Measurements from ENCODE around the gene STK38. TPM values are rescaled to one million over a fixed set of nuclear protein-coding genes. Genes with fewer than 3 reads are reported as not detected.

The STK38 gene
- polyA plus RNA-seq, 12 donors, result 22.0 to 44.5 (median 33.0) TPM; not detected in 1

GRCh38 chr6:36570264-36570663, 23.0 kb upstream of the STK38 start:
- no peak for DNase-seq

- DNase-seq, result no peak
Measured at GRCh38 chr6:36566418-36566905, 19.2 kb upstream of the STK38 start.

DNA sequence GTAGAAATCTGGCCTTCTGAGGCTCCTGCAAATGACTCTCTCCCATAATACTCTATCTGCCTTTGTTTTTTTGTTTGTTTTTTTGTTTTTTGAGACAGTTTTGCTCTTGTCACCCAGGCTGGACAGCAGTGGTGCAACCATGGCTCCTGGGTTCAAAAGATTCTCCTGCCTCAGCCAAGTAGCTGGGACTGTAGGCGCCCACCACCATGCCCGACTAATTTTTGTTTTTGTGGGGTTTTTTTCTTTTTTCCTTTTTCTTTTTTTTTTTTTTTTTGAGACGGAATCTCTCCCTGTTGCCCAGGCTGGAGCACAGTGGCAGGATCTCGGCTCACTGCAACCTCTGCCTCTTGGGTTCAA, 16.6 kb upstream of the STK38 start:
- DNase-seq, result no peak

GRCh38 chr6:36563237-36563927, 16.1 kb upstream of the STK38 start:
- DNase-seq, result no peak

DNA sequence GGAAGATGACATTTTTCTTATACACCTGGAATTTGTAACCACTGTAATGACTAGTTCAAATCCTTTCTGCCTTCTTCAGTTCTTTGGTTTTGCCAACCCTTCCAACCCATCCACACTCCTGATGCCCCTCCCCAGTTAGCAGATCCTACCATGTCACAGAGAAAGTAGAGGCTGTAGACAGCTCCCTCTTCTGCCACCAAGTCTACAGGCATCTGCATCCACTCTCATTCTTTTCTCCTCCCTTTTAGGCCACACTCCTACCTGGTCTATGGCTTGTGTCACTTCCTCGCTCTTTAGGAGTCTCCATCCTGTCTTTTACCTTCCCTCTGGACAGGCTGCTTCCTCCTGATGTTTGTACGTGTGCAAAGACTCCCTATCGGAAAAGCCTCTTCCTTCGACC, 13.5 kb upstream of the STK38 start:
- DNase-seq, result no peak

DNA sequence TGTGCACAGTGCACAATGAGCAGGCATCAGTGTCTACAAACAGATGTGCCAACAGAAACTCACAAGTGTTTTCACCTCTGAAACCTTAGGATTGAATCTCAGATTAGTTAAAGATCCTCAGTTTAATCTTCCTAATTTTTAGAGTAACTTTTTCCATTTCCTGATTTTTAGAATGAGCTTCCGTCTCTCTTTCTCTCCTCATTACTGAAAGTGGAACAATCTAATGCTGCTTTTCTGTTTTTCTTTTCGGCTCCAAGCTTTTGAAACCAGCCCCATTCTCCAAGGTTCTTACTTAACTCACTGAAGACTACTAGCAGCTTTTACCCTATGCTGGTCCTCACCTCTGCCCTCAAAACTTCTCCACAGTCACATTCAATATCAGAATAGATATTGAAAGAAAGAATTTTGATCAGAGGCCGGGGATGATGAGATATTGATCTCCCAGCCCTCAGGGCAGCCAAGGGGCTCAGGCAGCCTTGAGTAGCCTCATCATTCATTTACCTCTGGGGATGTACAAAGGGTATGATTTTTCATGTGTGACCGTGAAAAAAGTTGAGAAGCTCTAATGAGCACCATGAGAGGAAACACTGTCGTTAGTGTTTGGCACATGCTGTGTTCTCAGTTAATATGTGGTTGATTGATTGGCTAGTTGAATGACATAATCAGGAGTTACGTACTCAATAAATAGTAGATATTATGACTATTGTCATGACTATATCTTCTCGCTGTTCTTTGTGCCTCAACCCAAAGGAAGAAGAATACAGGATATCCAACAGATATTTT, 11.9 kb upstream of the STK38 start:
- DNase-seq, result no peak

- no peak for DNase-seq
Measured at GRCh38 chr6:36556281-36556680, 9.0 kb upstream of the STK38 start.

DNA sequence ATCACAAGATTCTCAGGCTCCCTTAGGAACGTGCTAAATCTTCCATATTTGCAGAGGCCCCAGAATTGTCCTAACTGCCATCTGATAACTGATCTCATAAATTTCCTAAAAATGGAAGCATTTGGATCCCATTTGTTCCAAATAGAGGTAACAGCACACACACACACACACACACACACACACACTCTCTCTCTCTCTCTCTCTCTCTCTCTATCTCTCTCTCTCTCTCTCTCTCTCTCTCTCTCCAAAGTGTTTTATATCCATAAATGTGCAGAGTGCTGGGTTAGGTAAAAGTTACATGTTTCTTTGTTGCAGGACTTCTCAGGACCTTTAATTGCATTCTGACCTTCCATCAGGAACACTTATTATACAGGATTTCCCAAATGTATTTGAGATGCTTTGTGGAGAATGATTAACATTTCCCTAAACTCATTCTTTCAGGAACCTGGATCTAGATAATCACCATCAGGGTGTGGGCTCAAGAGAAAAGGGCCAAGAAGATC, 8.5 kb upstream of the STK38 start:
- DNase-seq, result no peak

- DNase-seq, result no peak
Measured at GRCh38 chr6:36550473-36551000, 3.3 kb upstream of the STK38 start.

DNA sequence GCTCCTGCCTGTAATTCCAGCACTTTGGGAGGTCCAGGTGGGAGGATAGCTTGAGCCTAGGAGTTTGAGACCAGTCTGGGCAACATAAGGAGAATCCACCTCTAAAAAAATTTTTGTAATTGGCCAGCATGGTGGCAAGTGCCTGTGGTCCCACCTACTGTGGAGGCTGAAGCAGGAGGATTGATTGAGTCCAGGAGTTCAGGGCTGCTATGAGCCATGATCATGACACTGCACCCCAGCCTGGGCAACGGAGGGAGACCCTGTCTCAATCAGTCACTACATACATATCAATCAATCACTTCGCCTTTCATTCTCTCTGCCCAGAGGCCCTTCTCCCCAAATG, 1.1 kb upstream of the STK38 start:
- no peak for DNase-seq

GRCh38 chr6:36547646-36548400, 544 bp upstream of the STK38 start:
- DNase-seq, result no peak

- peak; percentile 66 for DNase-seq
Measured at GRCh38 chr6:36546308-36546919, 865 bp downstream of the STK38 start.

DNA sequence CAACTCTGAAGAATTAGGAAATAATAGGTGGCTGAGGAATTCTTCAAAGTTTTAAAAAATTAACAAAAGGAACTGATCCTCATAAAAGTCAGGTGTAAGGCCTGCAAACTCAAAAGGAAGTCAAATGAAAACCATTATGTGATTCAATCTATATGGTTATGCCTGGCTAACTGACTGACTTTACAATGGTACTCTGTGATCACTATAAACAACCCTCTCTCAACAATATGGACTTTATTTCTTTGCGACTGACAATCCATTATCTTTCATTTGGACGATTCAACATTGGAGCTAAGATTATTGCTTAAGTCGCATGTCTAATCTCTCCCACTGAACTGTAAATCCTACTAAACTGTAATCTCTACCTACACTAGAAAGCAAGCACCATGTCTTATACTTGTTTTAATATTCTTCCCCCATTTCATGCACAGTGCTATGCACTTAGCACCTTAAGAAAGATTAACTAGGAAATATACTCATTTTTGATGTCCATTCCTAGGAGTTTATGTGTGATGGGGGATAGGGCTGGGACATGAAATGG, 1.4 kb downstream of the STK38 start:
- DNase-seq, result no peak

- DNase-seq, result no peak
Measured at GRCh38 chr6:36544228-36544627, 3.1 kb downstream of the STK38 start.

- no peak for DNase-seq
Measured at GRCh38 chr6:36542041-36542440, 5.2 kb downstream of the STK38 start.

- DNase-seq, result no peak
Measured at GRCh38 chr6:36539814-36540568, 7.3 kb downstream of the STK38 start.

GRCh38 chr6:36536873-36537547, 10.3 kb downstream of the STK38 start:
- no peak for DNase-seq

DNA sequence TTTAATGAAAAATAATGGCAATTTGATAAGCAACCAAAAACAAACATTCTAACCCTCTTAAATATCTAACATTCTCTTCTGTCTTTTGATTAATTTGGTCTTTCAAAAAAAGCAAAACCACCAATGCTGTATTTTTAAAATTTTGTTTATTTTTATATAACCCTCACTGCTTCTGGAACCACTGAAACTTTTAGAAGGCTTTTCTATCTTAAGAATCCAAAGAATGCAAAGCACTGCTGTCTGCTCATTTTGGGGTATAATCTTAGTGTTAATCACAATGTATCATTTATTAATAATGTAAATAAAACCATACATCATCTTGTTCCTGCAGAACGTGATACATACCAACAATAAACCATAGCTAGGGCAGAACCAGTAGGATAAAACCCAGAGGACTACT, 14.0 kb downstream of the STK38 start:
- no peak for DNase-seq

GRCh38 chr6:36526066-36526465, 21.2 kb downstream of the STK38 start:
- DNase-seq, result no peak

DNA sequence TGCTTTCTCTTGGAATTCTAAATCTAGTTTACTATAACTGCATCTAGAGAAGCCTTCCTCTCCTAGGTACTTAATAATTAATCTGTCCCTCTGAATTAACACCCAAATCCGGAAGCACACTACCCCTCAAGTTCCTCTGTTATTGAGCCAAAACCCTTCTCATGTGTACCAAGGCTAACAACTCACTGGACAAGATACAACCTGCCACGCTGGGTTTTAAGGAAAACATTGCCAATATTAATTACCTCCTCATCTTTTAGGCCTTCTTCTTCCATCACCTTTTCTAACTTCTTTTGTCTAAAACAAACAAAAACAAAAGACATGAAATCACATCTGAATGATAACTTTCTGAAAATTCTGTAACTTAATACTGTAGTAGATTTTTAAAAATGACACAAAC, 21.9 kb downstream of the STK38 start:
- DNase-seq, result no peak
